NCI-H2196 treated with DMSO at 0.1 percent for 48 hours (cell line): ENCODE results near the gene KPNA3.
"Not testable (repeated sequence)": the region's sequence is repeated elsewhere in the genome, so short reads cannot be mapped to it uniquely, and the experiment has no call there.

Source experiments
- DNase-seq: peaks from one replicate; lab custom pipeline; 2025; ENCODE audit not compliant: unreplicated experiment; lab: John Stamatoyannopoulos, UW

Gene KPNA3

DNA sequence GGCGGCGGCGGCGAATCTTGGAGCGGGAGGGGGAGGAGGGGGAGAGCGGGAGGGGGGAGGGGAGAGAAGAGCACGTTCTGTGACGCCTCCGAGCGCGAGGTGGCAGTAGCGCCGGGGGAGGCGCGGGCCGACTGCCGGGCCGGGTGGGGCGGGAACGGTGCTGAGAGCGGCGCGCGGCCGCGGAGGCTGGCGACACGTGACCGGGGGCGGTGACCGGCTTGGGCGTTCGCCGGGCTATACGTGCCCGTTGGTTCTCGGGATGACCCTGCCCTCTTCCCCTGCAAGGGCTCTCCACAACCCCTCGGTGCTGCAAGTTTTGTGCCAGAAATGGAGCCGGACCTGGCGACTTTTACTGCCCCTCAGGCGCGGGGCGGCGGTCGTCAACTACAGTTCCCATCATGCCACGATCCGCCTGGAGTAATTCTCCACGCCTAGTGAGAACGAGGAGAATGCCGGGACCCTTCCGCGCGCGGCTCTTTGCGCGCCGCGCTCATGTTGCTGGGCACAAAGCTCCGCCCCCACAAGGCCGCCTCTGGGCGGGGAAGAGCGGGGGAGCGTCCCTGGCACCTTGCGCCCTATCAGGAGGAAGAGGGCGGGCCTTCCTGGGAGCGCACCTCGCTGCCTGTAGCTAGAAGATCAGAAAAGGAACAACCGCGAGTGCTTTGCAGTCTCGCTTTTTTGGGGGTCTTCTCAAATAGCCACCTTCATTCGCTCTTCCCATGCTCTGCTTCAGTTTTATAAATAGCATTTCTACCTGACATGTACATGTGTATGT, at the start of gene KPNA3:
Gene KPNA3 (minus strand): TSS at position 133 of the 775 bp plus-strand sequence. CDS start 176 bp downstream, outside the sequence.
- peak; percentile 72 for DNase-seq

- no peak for DNase-seq
These were observed 49.5 kb upstream of the KPNA3 start for GRCh38 chr13:49841964-49842363.

GRCh38 chr13:49840675-49841074, 48.2 kb upstream of the KPNA3 start:
- no peak for DNase-seq

DNA sequence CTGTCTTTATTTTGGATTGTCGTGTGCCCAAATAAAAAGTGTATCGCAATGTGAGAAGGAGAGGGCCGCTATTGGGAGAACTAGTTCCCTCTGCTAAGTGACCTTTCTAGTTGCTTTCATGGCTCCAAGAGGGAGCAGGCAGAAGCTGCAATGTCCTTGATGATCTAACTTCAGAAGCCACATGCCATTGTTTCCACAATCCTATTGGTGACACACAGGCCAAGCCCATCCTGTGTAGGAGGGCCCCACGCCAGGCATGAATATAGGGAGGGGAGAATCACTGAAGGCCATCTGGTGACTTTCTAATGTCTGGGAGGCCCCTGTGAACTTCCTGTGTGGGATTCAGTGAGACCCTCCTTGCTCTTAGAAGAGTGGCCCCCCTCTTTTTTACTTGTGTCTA, 47.8 kb upstream of the KPNA3 start:
- DNase-seq, result no peak

DNA sequence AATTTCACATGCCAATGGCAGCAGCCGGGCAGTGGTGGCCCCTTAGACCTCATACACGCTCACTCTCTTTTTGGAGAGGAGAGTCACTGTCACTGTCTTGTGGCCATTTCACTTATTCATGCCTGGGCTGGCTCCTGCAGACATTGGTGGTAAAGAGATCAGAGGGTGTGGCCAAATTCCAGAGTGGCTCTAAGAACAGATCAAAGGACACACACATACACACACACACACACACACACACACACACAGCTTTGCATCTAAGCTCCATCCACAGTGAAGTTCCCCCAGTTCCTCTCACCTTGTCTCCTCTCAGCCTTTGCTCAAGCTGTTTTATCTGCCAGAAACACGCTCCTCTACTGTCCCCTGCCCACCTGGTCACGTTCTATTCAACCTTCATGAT, 46.5 kb upstream of the KPNA3 start:
- no peak for DNase-seq

DNA sequence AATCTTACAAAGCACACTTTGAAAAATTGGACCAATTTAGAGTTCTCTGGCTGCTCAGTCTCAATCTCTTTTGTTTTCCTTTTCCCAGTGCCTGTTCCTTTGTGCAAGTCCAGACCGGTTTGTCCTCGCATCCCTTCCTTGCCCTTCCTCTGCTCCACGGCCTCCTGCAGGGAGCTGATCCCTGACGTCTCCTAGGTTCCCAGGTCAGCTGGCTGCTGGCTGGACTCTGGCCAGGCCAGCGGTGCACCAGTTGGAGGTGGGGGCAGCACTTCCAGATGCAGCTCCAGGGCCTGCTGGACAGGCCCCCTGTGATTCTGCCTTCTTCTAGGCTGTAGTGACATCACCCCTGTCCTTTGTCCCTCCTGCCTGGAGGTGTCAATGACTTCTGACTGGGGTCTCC, 44.0 kb upstream of the KPNA3 start:
- DNase-seq, result no peak

DNA sequence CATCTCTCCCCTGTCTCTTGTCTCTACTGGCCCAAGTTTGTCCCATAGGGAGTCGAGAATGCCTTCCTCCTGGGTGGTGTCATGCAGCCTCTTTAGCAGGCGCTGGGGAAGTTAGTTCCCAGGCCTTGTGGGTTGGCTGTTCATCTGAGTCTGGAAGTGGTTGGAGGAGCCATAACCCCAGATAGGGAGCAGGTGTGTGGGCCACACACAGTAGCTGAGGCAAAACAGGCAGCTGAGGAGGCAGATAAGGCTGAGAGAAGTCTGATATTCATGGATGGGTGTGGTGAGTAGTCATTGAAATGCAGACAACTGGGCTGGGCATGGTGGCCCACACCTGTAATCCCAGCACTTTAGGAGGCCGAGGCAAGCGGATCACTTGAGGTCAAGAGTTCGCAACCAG, 40.9 kb upstream of the KPNA3 start:
- no peak for DNase-seq

DNA sequence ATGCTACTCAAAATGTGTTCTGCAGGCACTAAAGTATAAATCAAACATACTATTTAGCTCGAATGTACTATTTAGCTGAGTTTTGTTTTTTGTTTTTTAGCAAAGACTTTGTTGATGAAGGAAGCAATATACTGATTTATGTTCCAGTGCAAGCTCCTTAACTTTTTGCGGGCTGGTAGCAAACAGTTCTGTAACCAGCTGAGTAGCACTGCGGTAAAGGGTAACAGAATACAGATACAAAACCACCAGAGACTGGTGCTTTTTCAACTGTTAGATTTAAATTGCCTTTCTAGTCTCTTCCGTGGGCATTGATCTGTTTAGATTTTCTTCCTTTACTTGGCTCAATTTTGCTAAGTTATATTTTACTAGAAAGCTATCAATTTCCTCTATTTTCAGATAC, 39.0 kb upstream of the KPNA3 start:
- no peak for DNase-seq

GRCh38 chr13:49830721-49831120, 38.2 kb upstream of the KPNA3 start:
- DNase-seq, result no peak

DNA sequence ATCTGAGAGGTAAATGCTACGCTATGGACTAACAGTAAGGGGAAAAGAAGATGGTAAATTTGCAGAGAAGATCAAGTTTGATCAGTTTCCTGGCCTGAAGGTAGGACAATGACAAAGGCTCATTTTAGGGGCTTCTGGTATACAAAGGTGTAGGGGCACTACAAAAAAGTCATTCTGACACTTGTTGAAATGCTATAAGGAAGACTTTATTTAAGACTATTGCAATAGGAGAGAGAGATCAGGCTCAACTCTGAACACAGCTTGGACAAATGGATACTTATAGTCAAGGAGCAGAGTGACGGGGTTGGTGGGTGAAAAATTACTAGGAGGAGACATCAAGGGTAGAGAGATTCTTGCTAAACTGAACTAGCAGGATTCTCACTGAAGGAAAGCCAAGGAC, 37.2 kb upstream of the KPNA3 start:
- no peak for DNase-seq

GRCh38 chr13:49828453-49828852, 36.0 kb upstream of the KPNA3 start:
- no peak for DNase-seq

DNA sequence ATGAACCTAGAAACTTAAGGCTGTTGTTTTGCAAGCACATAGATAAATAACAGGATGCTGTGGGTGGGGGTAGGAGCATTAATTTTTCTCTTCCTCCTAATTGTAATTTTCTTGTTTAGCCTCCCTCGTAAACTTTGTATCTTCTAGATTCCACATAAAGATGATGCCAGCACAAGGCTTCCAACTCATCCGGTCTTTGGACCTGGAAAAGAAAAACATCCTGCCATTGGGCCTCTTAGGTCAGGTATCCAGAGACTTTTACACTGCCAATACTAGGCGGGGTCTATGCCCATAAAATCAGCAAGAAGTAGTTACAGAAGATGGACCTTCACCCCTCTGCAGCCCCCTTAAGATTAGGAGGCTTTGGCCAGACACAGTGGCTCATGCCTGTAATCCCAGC, 35.4 kb upstream of the KPNA3 start:
- DNase-seq, result no peak

DNA sequence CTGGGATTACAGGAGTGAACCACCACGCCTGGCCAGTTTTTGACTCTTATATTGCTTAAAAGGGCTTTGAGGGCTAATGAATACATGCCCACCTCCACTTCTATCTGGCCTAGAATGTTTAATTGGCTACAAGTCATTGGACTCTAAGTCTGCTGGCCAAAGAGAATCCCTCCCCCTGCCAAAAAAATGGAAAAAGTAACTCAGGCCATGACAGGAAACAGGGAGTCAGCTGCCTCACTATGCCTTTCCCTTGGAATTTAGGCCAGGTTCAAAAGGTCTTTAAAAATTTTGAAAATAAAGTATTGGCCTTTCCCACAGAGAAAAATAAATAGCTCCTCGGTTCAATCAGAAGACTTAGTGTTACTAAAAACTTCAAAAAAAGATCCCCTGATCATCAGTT, 34.9 kb upstream of the KPNA3 start:
- DNase-seq, result no peak

DNA sequence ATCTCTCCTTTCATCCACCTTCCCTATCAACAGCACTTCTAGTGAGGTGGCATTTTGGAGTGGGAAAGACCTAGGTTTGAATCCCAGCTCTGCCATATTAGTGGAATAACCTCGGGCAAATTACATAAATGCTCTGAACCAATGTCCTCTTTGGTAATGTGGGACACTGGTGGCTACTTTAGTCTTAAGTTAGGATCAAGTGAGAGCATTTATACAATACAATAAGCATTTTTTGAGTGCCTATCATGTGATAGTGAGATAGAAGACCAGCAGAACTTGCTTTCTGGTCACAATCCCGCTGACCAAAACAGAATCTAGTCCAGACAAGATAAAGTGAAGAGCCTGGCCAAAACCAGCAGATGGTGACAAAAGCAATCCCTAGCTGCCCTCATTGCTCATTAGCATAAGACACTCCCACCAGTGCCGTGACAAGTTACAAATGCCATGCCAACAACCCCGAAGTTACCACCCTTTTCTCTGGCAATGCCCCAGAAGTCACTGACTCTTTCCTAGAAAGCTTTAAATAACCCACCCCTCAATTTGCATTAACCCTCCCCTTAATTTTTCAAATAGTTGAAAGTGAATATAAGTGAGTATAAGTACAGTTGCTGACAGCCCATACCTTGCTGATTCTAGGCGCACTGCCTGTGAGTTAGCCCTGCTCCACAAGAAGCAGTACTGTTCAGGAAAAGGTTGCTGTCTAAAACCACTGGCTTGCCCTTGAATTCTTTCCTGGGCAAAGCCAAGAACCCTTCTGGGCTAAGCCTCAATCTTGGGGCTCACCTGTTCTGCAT, 28.9 kb upstream of the KPNA3 start:
- no peak for DNase-seq

DNA sequence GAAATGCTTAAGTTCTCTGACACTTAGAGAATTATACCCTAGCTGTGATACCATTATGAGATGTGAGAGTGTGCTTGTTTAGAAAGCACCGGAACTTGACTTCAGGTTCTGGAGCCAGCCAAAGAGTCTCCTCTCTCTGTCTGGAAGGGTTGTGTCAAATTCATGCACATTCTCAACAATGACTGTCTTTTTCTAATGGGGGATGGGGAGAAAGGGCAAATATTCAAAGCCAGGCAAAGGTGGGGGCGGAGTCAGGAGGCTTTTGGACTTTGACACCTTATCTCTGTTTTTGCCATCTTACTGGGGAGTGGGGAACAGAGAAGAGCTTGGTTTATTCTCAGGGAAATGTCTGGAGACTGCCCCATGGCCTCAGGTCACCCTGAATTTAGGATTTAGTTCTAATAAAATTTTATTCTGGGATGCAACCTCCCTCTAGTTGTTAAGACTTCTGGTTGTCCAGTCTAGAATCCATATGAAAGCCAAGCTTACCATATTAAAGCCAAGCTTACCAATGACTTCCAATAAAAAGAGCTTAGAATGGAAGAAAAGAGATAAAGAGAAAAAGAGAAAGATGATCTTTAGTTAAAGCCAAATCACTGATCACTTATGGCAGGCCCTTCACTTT, 28.2 kb upstream of the KPNA3 start:
- DNase-seq, result no peak

DNA sequence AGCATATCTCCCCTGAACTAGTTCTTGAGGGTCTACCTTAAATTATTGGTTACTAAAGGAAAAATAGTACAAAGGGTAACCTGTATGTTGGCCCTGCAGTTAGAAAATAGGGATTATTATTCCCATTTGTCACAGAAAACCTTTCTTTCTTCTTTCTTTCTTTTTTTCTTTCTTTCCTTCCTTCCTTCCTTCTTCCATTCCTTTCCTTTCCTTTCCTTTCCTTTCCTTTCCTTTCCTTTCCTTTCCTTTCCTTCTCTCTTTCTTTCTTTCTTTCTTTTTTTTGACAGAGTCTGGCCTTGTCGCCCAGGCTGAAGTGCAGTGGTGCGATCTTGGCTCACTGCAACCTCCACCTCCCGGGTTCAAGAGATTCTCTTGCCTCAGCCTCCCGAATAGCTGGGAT, 23.6 kb upstream of the KPNA3 start:
- DNase-seq, result not testable (repeated sequence)

GRCh38 chr13:49814551-49815270, 22.2 kb upstream of the KPNA3 start:
- no peak for DNase-seq

DNA sequence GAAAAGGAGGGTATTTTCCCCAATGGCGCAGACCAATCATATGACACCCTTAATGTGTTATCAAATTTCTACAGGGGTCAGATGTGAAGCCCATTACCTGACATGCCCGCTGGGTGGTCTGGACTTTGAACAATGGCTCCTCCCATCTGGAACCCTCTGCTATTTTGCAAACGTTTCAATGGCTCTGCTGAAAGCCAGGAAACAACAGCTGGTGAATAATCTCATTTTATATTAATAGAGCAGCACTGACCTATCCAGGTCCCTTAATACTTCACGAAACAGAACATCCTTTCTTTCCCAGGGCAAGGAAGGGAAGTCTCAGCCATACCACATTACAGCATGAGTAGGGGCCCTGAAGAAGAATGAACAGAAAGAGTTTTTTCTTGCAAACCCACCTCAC, 20.3 kb upstream of the KPNA3 start:
- no peak for DNase-seq

GRCh38 chr13:49811527-49811908, 19.0 kb upstream of the KPNA3 start:
- DNase-seq, result no peak

DNA sequence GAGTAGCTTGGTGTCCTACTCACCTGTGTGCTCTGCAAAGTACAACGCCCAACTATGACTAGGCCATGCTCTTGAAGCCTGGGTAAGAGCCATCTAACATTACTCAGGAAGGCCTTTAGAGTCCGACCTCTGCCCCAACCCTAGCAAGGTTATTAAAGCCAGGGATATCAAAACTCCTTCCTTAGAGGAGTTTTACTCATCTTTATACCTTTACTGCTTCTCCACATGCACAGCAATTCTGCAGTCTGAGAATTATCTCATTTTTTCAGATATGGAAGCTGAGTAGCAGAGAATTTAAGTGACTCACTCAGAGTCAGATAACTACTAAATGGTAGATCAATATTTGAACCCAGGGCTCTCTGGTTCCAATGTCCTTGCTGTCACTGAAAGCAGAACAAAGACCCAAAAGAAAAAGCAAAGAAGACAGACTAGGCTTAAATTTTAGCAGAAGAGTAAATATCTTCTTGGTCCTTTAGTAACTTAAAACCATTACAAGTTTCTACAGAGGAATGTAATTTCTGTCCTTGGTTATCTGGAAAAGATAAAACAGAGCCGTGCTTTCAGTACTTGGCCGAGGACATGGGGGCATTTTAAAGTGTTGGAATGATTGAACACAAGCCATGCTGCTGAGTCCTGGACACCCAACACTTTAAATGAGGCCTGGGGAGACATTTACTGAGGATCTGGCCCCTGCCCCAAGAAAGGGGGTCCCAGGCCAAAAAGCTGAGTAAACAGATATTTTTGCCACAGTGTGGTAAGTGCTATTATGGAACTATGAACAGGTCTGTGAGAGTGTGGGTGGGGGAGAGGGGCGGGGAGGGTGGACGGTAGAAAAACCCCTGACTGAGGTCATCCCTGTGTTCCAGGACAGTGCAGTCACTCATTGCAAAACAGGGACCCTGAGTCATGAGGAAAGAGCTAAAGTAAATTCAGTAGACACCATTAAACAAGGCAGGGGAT, 18.4 kb upstream of the KPNA3 start:
- no peak for DNase-seq
